AG04450 (cell line): ENCODE results near the gene PCGF2. TPM values are rescaled to one million over a fixed set of nuclear protein-coding genes. Genes with fewer than 3 reads are reported as not detected.

Source experiments
- CTCF ChIA-PET: fragments of 300-600, 350-600 bp; formaldehyde crosslinking; extraction: SDS; loops from one replicate; lab custom pipeline; 2022; ENCODE audit warnings: antibody characterized with exemption, inconsistent platforms; lab: Charles Lee
- POLR2A ChIA-PET: fragments of 350-600 bp; formaldehyde crosslinking; extraction: SDS; loops from one replicate; lab custom pipeline; 2021; ENCODE audit warnings: antibody characterized with exemption, inconsistent platforms; lab: Yijun Ruan, JAX
- DNase-seq: peaks from one replicate; pipeline ENCODE4 v3.0.0-alpha.2; 2011; ENCODE audit warnings: low read depth, low spot score
- H3K27ac ChIP-seq: one replicate; pipeline ENCODE4 v1.5.1; 2012; ENCODE audit warnings: low read depth, low read length, control low read depth
- H3K27me3 ChIP-seq: one replicate; pipeline ENCODE4 v1.6.0; 2012; ENCODE audit warnings: low read length; ENCODE audit not compliant: control insufficient read depth, insufficient read depth
- H3K4me3 ChIP-seq: 2 replicates; pipeline ENCODE4 v1.5.1; 2011; ENCODE audit warnings: mild to moderate bottlenecking, low read depth, low read length, control low read depth
- H3K9me3 ChIP-seq: 2 replicates; pipeline ENCODE4 v1.5.1; 2012; ENCODE audit warnings: low read length; ENCODE audit not compliant: control insufficient read depth, insufficient read depth
- CTCF ChIP-seq: IDR thresholded peaks from 2 replicates; pipeline ENCODE4 v1.5.1; 2011; ENCODE audit warnings: low read depth, low read length, control low read depth, inconsistent platforms
- polyA plus RNA-seq: library from polyadenylated mRNA; depleted of rRNA; stranded (reverse); fragments of >200 nt; gene quantifications from 2 replicates; pipeline ENCODE4 v1.2.3, GENCODE V29; 2011

The PCGF2 gene
- polyA plus RNA-seq, 1 experiment, result 13.5 TPM

- H3K27ac ChIP-seq, result no peak overlapping the region
- H3K27me3 ChIP-seq, result no peaks in the 10 kb centered on the region
- H3K4me3 ChIP-seq, result no peak overlapping the region
- DNase-seq, result no peak
- CTCF ChIA-PET, result interaction anchor here (1.4 kb wide), 1 partner anchor 10 kb away, joined by 6 read pairs; no protein-coding TSS in a partner anchor
- no peaks in the 10 kb centered on the region; the same call in 1 of the 2 replicates for H3K9me3 ChIP-seq
- POLR2A ChIA-PET, result no interaction called here
- TF ChIP-seq CTCF, result no peak
These were observed 23.1 kb downstream of the PCGF2 start for GRCh38 chr17:38725066-38725465.

- Histone ChIP-seq H3K27ac (no peak overlapping the region), H3K9me3 (no peaks in the 10 kb centered on the region; the same call in 1 of the 2 replicates), H3K4me3 (no peak overlapping the region), H3K27me3 (no peaks in the 10 kb centered on the region)
- CTCF ChIA-PET, result interaction anchor here (1.4 kb wide), 1 partner anchor 10 kb away, joined by 6 read pairs; no protein-coding TSS in a partner anchor
- POLR2A ChIA-PET, result no interaction called here
- DNase-seq, result no peak
- TF ChIP-seq CTCF, result no peak
These were observed 23.7 kb downstream of the PCGF2 start for GRCh38 chr17:38724337-38724988.

DNA sequence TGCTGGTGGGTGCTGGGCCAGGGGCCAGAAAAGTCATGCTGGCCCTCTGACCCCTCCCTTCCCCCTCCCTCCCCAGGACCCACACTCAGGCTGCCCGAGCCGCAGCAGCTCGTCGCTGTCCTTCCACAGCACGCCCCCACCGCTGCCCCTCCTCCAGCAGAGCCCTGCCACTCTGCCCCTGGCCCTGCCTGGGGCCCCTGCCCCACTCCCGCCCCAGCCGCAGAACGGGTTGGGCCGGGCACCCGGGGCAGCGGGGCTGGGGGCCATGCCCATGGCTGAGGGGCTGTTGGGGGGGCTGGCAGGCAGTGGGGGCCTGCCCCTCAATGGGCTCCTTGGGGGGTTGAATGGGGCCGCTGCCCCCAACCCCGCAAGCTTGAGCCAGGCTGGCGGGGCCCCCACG lies 26.3 kb downstream of the PCGF2 start:
- TF ChIP-seq CTCF, result no peak
- H3K27ac ChIP-seq, result no peak overlapping the region
- no peak for DNase-seq
- no peak overlapping the region for H3K4me3 ChIP-seq
- no peaks in the 10 kb centered on the region for H3K27me3 ChIP-seq
- ChIA-PET CTCF (interaction anchor here (1.3 kb wide), 1 partner anchor 13 kb away, joined by 7 read pairs; no protein-coding TSS in a partner anchor), POLR2A (no interaction called here)
- H3K9me3 ChIP-seq, result no peaks in the 10 kb centered on the region; the same call in 1 of the 2 replicates

DNA sequence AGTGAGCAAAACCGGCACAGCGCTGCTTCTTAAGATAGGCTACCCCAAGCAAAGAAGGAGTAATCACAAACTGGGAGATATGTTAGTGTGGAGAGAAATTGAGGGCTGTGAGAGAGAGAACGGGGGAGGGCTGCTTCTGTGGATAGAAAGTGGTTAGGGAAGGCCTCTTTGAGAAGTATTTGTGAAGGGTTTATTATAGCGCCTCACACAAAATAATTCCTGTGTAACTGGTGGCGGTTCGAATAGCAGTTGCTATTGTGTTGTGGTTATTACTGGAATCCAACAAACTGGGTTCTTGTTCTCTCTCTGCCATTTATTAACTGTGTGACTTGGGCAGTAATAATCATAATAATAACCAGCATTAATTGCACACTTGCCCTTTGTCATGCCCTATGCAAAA lies 27.2 kb downstream of the PCGF2 start:
- TF ChIP-seq CTCF, result no peak
- no peaks in the 10 kb centered on the region for H3K27me3 ChIP-seq
- DNase-seq, result no peak
- H3K27ac ChIP-seq, result no peak overlapping the region
- no peak overlapping the region for H3K4me3 ChIP-seq
- CTCF ChIA-PET, result no interaction called here
- no peaks in the 10 kb centered on the region; the same call in 1 of the 2 replicates for H3K9me3 ChIP-seq
- POLR2A ChIA-PET, result no interaction called here

DNA sequence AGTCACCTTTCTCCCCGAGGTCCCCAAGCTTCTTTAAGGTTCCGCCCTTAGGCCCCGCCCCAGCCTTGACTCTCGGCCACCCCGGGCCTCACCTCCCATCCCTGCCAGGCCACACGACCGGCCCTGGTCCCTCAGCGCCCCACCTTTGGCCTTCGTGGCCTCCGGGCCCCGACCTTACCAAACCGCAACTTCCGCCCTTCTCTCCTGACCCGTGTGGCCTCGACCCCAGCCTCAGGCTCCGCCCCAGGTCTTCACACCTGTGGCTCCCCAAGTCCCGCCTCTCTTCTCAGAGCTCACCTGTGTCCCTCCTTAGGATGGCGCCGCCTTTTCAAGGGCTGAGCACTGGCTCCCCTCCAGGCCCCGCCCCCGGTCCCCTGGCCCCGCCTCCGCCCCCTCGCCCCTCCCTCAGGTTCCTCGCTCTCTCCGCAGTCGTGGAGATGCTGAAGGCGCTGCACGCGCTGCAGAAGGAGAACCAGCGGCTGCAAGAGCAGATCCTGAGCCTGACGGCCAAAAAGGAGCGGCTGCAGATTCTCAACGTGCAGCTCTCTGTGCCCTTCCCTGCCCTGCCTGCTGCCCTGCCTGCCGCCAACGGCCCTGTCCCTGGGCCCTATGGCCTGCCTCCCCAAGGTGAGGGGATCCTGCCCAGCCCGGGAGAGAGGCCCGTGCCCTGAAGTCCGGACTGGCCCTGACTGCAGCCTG lies 28.0 kb downstream of the PCGF2 start:
- ChIA-PET CTCF (no interaction called here), POLR2A (no interaction called here)
- TF ChIP-seq CTCF, result no peak

More for the DNA sequence above, 28.0 kb downstream of the PCGF2 start:
- no peaks in the 10 kb centered on the region for H3K27me3 ChIP-seq
- H3K27ac ChIP-seq, result no peak overlapping the region
- no peak for DNase-seq
- no peak overlapping the region for H3K4me3 ChIP-seq
- no peaks in the 10 kb centered on the region; the same call in 1 of the 2 replicates for H3K9me3 ChIP-seq
